ENCODE measurements around the gene RPS27A. TPM values are rescaled to one million over a fixed set of nuclear protein-coding genes. Genes with fewer than 3 reads are reported as not detected.

RPS27A gene
- total and polyA plus RNA-seq, 2 experiments from 2014 or later: 1,606 to 1,672 TPM

GRCh38 chr2:55282110-55282917 is 49.8 kb downstream of the RPS27A start:
- H3K36me3 ChIP-seq (ENCODE audit: insufficient read depth): no peaks in the 10 kb centered on the region
- peak overlapping the region; percentile 96 for H3K27ac ChIP-seq (ENCODE audit: low read depth)
- DNase-seq (ENCODE audit: low spot score) (peak; percentile 87), ATAC-seq (peak; percentile 92)
- H3K9me2 ChIP-seq (ENCODE audit: insufficient read depth): no peaks in the 10 kb centered on the region
- peak overlapping the region; percentile 65 for H3K4me3 ChIP-seq
- Mint-ChIP-seq H3K27ac (peak overlapping the region; percentile 87), H3K4me1 (peaks cover 32% of the 10 kb centered on the region), H3K9me3 (no peaks in the 10 kb centered on the region), H3K36me3 (ENCODE audit: low read depth) (peaks cover 6% of the 10 kb centered on the region; the same call in 2 of the 3 replicates), H3K4me3 (peak overlapping the region; percentile 78), H3K27me3 (ENCODE audit: insufficient read depth, low read depth, poor library complexity) (peaks cover 16% of the 10 kb centered on the region)
- peaks cover 34% of the 10 kb centered on the region for H3K4me1 ChIP-seq (ENCODE audit: insufficient read depth)
- peaks cover 7% of the 10 kb centered on the region for H3K79me2 ChIP-seq (replicated peaks; ENCODE audit: insufficient read depth)
- H3K4me2 ChIP-seq: peak overlapping the region; percentile 81
- peaks cover 23% of the 10 kb centered on the region for H3F3A ChIP-seq (replicated peaks; ENCODE audit: low read depth)
- H4K20me1 ChIP-seq (replicated peaks; ENCODE audit: insufficient read depth): no peaks in the 10 kb centered on the region
- peak overlapping the region; percentile 64; the same call in 1 of the 2 replicates for H2AFZ ChIP-seq
- no peaks in the 10 kb centered on the region for H3K27me3 ChIP-seq (ENCODE audit: insufficient read depth)
- TF ChIP-seq POLR2AphosphoS5 (IDR thresholded peaks at IDR 0.05; ENCODE audit: low read depth) (peak; percentile 80), STAT1 (IDR thresholded peaks at IDR 0.05; ENCODE audit: unreplicated experiment) (no peak), CREB1 (CRISPR knock-in tag; IDR thresholded peaks at IDR 0.05; ENCODE audit: low read depth) (peak; percentile 40; the same call in 1 of the 2 replicates)

- ATAC-seq (no peak), DNase-seq (ENCODE audit: low spot score) (no peak)
- H3K36me3 ChIP-seq (ENCODE audit: insufficient read depth): no peaks in the 10 kb centered on the region
- Mint-ChIP-seq H3K4me3 (peak overlapping the region; percentile 78), H3K9me3 (no peaks in the 10 kb centered on the region), H3K27me3 (ENCODE audit: insufficient read depth, low read depth, poor library complexity) (peaks cover 16% of the 10 kb centered on the region), H3K27ac (no peak overlapping the region), H3K36me3 (ENCODE audit: low read depth) (peaks cover 6% of the 10 kb centered on the region; the same call in 2 of the 3 replicates), H3K4me1 (peaks cover 35% of the 10 kb centered on the region)
- H4K20me1 ChIP-seq (replicated peaks; ENCODE audit: insufficient read depth): no peaks in the 10 kb centered on the region
- H3K4me1 ChIP-seq (ENCODE audit: insufficient read depth): peaks cover 37% of the 10 kb centered on the region
- peak overlapping the region; percentile 65; the same call in 1 of the 2 replicates for H3K4me3 ChIP-seq
- no peaks in the 10 kb centered on the region for H3K27me3 ChIP-seq (ENCODE audit: insufficient read depth)
- no peaks in the 10 kb centered on the region for H3K9me2 ChIP-seq (ENCODE audit: insufficient read depth)
- peaks cover 23% of the 10 kb centered on the region for H3F3A ChIP-seq (replicated peaks; ENCODE audit: low read depth)
- H3K27ac ChIP-seq (ENCODE audit: low read depth): peak overlapping the region; percentile 96; the same call in 1 of the 2 replicates
- H2AFZ ChIP-seq: no peak overlapping the region
- peaks cover 7% of the 10 kb centered on the region for H3K79me2 ChIP-seq (replicated peaks; ENCODE audit: insufficient read depth)
- H3K4me2 ChIP-seq: 0 out of 2 replicates have a peak overlapping the region, but pooled peaks have one; percentile 81
- TF ChIP-seq CTCF (conservative IDR thresholded peaks at IDR 0.05; ENCODE audit: low read depth in 2 of 2): no peak
- no peak for TF ChIP-seq ETS1 (IDR thresholded peaks at IDR 0.05)
- no peak for TF ChIP-seq ZNF331 (CRISPR knock-in tag; IDR thresholded peaks at IDR 0.05; ENCODE audit: low read depth)
- TF ChIP-seq REST (IDR thresholded peaks at IDR 0.05; ENCODE audit: unreplicated experiment): no peak
- no peak for TF ChIP-seq JUNB (IDR thresholded peaks at IDR 0.05; ENCODE audit: unreplicated experiment)
- no peak for TF ChIP-seq NANOG (IDR thresholded peaks at IDR 0.05; ENCODE audit: borderline replicate concordance)
These were observed 50.6 kb downstream of the RPS27A start for GRCh38 chr2:55283083-55283482.
